IMR-90 (cell line): ENCODE measurements around the gene BSDC1. TPM values are rescaled to one million over a fixed set of nuclear protein-coding genes. Genes with fewer than 3 reads are reported as not detected.

Source experiments
- ATAC-seq: fragments of 200-7000 bp; cut with Tn5 transposase; 2 replicates; pipeline ENCODE4 v1.9.1; 2020; ENCODE audit warnings: low read depth, mild to moderate bottlenecking, moderate library complexity
- BruUV-seq: library from RNA; stranded (reverse); fragments of 400-500 nt; replicated peaks from 2 replicates; lab custom pipeline; 2021; lab: Mats Ljungman, UMichigan
- CTCF ChIA-PET: fragments of 300-600 bp; formaldehyde crosslinking; extraction: SDS; loops from one replicate; lab custom pipeline; 2021; ENCODE audit warnings: antibody characterized with exemption; lab: Yijun Ruan, JAX
- POLR2A ChIA-PET: fragments of 300-600 bp; sonication (Branson Sonifier 250); formaldehyde crosslinking; loops from one replicate; lab custom pipeline; 2022; ENCODE audit warnings: antibody characterized with exemption; ENCODE audit not compliant: unreplicated experiment; lab: Charles Lee
- DNase-seq: peaks from one replicate; pipeline ENCODE4 v3.0.0; 2013
- H2AFZ ChIP-seq: replicated peaks from 2 replicates; pipeline ENCODE3; 2013; ENCODE audit warnings: low read length, mild to moderate bottlenecking; ENCODE audit not compliant: poor library complexity
- H2AK5ac ChIP-seq: 2 replicates; pipeline ENCODE4 v1.6.1; 2013; ENCODE audit warnings: low read depth, low read length, inconsistent platforms
- H2AK9ac ChIP-seq: replicated peaks from 2 replicates; pipeline ENCODE3; 2013; ENCODE audit warnings: mild to moderate bottlenecking, low read depth, low read length, moderate library complexity; ENCODE audit not compliant: poor library complexity
- H2BK120ac ChIP-seq: 2 replicates; pipeline ENCODE4 v1.6.1; 2013; ENCODE audit warnings: low read depth, low read length, inconsistent platforms
- H2BK15ac ChIP-seq: 3 replicates; pipeline ENCODE4 v1.6.1; 2013; ENCODE audit warnings: low read depth, low read length, inconsistent platforms
- H2BK20ac ChIP-seq: 2 replicates; pipeline ENCODE4 v1.6.1; 2013; ENCODE audit warnings: low read depth, mild to moderate bottlenecking, inconsistent platforms, low read length, moderate library complexity
- H2BK5ac ChIP-seq: 2 replicates; pipeline ENCODE4 v1.6.1; 2013; ENCODE audit warnings: mild to moderate bottlenecking, low read depth, low read length, inconsistent platforms; ENCODE audit not compliant: poor library complexity, severe bottlenecking
- H3K14ac ChIP-seq: replicated peaks from 2 replicates; pipeline ENCODE4 v1.6.1; 2013; ENCODE audit warnings: low read depth, low read length, inconsistent platforms
- H3K18ac ChIP-seq: 2 replicates; pipeline ENCODE4 v1.6.1; 2013; ENCODE audit warnings: low read depth, low read length, control low read depth
- H3K23ac ChIP-seq: 2 replicates; pipeline ENCODE4 v1.6.1; 2013; ENCODE audit warnings: low read depth, low read length, inconsistent platforms
- H3K27ac ChIP-seq: 2 replicates; pipeline ENCODE4 v1.5.1; 2013; ENCODE audit warnings: mild to moderate bottlenecking, control low read depth, low read length; ENCODE audit not compliant: insufficient read depth
- H3K27me3 ChIP-seq: 2 replicates; pipeline ENCODE4 v1.6.1; 2013; ENCODE audit warnings: low read length; ENCODE audit not compliant: control insufficient read depth, insufficient read depth
- H3K36me3 ChIP-seq: 2 replicates; pipeline ENCODE4 v1.6.1; 2013; ENCODE audit warnings: low read length, mixed read lengths; ENCODE audit not compliant: control insufficient read depth, insufficient read depth
- H3K4ac ChIP-seq: 2 replicates; pipeline ENCODE4 v1.6.1; 2013; ENCODE audit warnings: low read depth, low read length, inconsistent platforms
- H3K4me1 ChIP-seq: 2 replicates; pipeline ENCODE4 v1.6.1; 2013; ENCODE audit warnings: low read length, mixed read lengths; ENCODE audit not compliant: control insufficient read depth, insufficient read depth
- H3K4me2 ChIP-seq: 2 replicates; pipeline ENCODE4 v1.6.1; 2013; ENCODE audit warnings: low read depth, mild to moderate bottlenecking, control low read depth, low read length, moderate library complexity
- H3K4me3 ChIP-seq: 2 replicates; pipeline ENCODE4 v1.5.1; 2013; ENCODE audit warnings: low read depth, mild to moderate bottlenecking, control low read depth, low read length, moderate library complexity; ENCODE audit not compliant: insufficient read depth
- H3K56ac ChIP-seq: 2 replicates; pipeline ENCODE4 v1.6.1; 2013; ENCODE audit warnings: low read length, inconsistent platforms; ENCODE audit not compliant: insufficient read depth; ENCODE audit errors: extremely low read depth
- H3K79me1 ChIP-seq, 2 experiments: 2 replicates each; pipeline ENCODE4 v1.6.1; 2013; ENCODE audit warnings: low read length in 2 of 2, inconsistent platforms in 1 of 2, low read depth in 1 of 2
- H3K9ac ChIP-seq: 2 replicates; pipeline ENCODE4 v1.6.1; 2013; ENCODE audit warnings: low read depth, low read length, control low read depth
- H3K9me1 ChIP-seq: 2 replicates; pipeline ENCODE4 v1.6.1; 2013; ENCODE audit warnings: low read length, inconsistent platforms; ENCODE audit not compliant: insufficient read depth
- H3K9me3 ChIP-seq: 2 replicates; pipeline ENCODE4 v1.6.1; 2013; ENCODE audit warnings: low read length; ENCODE audit not compliant: control insufficient read depth, insufficient read depth
- H4K20me1 ChIP-seq: 2 replicates; pipeline ENCODE4 v1.6.1; 2013; ENCODE audit warnings: low read length, inconsistent platforms; ENCODE audit not compliant: insufficient read depth
- H4K5ac ChIP-seq: 2 replicates; pipeline ENCODE4 v1.6.1; 2013; ENCODE audit warnings: mild to moderate bottlenecking, low read depth, low read length, control low read depth
- H4K8ac ChIP-seq, 2 experiments: 2 replicates each; pipeline ENCODE4 v1.6.1; 2013; ENCODE audit warnings: low read depth in 2 of 2, low read length in 2 of 2, control low read depth in 1 of 2, inconsistent platforms in 1 of 2
- H4K91ac ChIP-seq: 2 replicates; pipeline ENCODE4 v1.6.1; 2013; ENCODE audit warnings: low read depth, low read length, inconsistent platforms; ENCODE audit not compliant: insufficient read depth
- BHLHE40 ChIP-seq: fragments of 150-350 bp; IDR thresholded peaks from 2 replicates; pipeline ENCODE4 v1.6.1; 2016; ENCODE audit warnings: mild to moderate bottlenecking, low read depth, low read length
- CEBPB ChIP-seq: IDR thresholded peaks from 2 replicates; pipeline ENCODE4 v1.6.1; 2012; ENCODE audit warnings: low read depth, low read length, improper control_type of control experiment
- CHD1 ChIP-seq: IDR thresholded peaks from 2 replicates; pipeline ENCODE4 v1.6.1; 2012; ENCODE audit warnings: low read depth, low read length, improper control_type of control experiment
- CTCF ChIP-seq: conservative IDR thresholded peaks from 2 replicates; pipeline ENCODE4 v1.5.1; 2012; ENCODE audit warnings: mild to moderate bottlenecking, low read depth, low read length, improper control_type of control experiment
- ELK1 ChIP-seq: fragments of 150-350 bp; IDR thresholded peaks from 2 replicates; pipeline ENCODE4 v1.6.1; 2016; ENCODE audit warnings: low read depth, mild to moderate bottlenecking, low read length, moderate library complexity, borderline replicate concordance
- FOS ChIP-seq: fragments of 150-350 bp; IDR thresholded peaks from 2 replicates; pipeline ENCODE4 v1.6.1; 2016; ENCODE audit warnings: low read depth, low read length
- MAFK ChIP-seq: IDR thresholded peaks from 2 replicates; pipeline ENCODE4 v1.6.1; 2012; ENCODE audit warnings: low read depth, low read length, improper control_type of control experiment
- MAZ ChIP-seq: IDR thresholded peaks from 2 replicates; pipeline ENCODE4 v1.6.1; 2012; ENCODE audit warnings: low read depth, mild to moderate bottlenecking, low read length, improper control_type of control experiment, moderate library complexity, borderline replicate concordance
- POLR2A ChIP-seq: IDR thresholded peaks from 2 replicates; pipeline ENCODE4 v1.6.1; 2012; ENCODE audit warnings: mild to moderate bottlenecking, low read depth, low read length
- RAD21 ChIP-seq: IDR thresholded peaks from 2 replicates; pipeline ENCODE4 v1.6.1; 2012; ENCODE audit warnings: low read length, improper control_type of control experiment
- RCOR1 ChIP-seq: IDR thresholded peaks from 2 replicates; pipeline ENCODE4 v1.6.1; 2012; ENCODE audit warnings: mild to moderate bottlenecking, low read length, improper control_type of control experiment; ENCODE audit not compliant: insufficient replicate concordance
- RFX5 ChIP-seq: IDR thresholded peaks from 2 replicates; pipeline ENCODE4 v1.8.0; 2012; ENCODE audit warnings: low read depth, mild to moderate bottlenecking, low read length, moderate library complexity
- SMC3 ChIP-seq: fragments of 150-350 bp; IDR thresholded peaks from 2 replicates; pipeline ENCODE4 v1.6.1; 2016; ENCODE audit warnings: low read depth, mild to moderate bottlenecking, antibody characterized with exemption, low read length, moderate library complexity
- USF2 ChIP-seq: fragments of 150-350 bp; IDR thresholded peaks from 2 replicates; pipeline ENCODE4 v1.6.1; 2017; ENCODE audit warnings: mild to moderate bottlenecking, antibody characterized with exemption, low read length, low read depth
- WGBS, 2 experiments: methylation state at CpG; one replicate each; pipeline versions ENCODE4 v1.1.5 to v1.1.7; 2013; ENCODE audit warnings: missing lambda C conversion rate in 2 of 2; ENCODE audit not compliant: insufficient read length in 1 of 2; ENCODE audit errors: extremely low coverage in 2 of 2; 5-methylcytosine and 5-hydroxymethylcytosine counted together
- dilution Hi-C: fragments of 300-500 bp; cut with HindIII; formaldehyde crosslinking; loops from one replicate; pipeline ENCODE4 v1.14.3; 2018; ENCODE audit warnings: low sequenced_read_pairs; ENCODE audit not compliant: unreplicated experiment
- in situ Hi-C: fragments of 300-500 bp; cut with MboI; formaldehyde crosslinking; loops from 3 replicates; pipeline ENCODE4 v1.14.3; 2019; ENCODE audit warnings: low sequenced_read_pairs, inconsistent platforms, mixed read lengths
- intact Hi-C: fragments of 100-400 bp; cut with micrococcal nuclease; formaldehyde crosslinking; loops from 2 replicates; pipeline ENCODE4 v1.10.0; 2022
- polyA plus RNA-seq, 3 experiments: library from polyadenylated mRNA; depleted of rRNA; stranded (reverse); fragments of >200 nt; gene quantifications; 2 replicates each; pipeline ENCODE4 v1.2.3, GENCODE V29; 2012; ENCODE audit warnings: low replicate concordance in 1 of 3
- total RNA-seq: library from RNA; depleted of rRNA; stranded (reverse); fragments of >200 nt; gene quantifications from 2 replicates; pipeline ENCODE4 v1.2.3, GENCODE V29; 2012

BSDC1 gene
- total and polyA plus RNA-seq, 2 of the 4 experiments (the other 2 are of a cell fraction): 56.8 to 60.4 TPM

GRCh38 chr1:32321712-32322291, 72.4 kb downstream of the BSDC1 start:
- in situ Hi-C loops: loop anchor here (10.0 kb wide), 1 partner anchor 107 kb away; no protein-coding TSS in a partner anchor
- Histone ChIP-seq H3K9ac (no peak overlapping the region), H3K14ac (peak overlapping the region; percentile 44), H4K8ac (peak overlapping the region in 1 of 2 experiments; percentile 7; a peak in 1 of 4 replicates), H2BK5ac (no peak overlapping the region), H2AFZ (peak overlapping the region; percentile 54), H3K27ac (peak overlapping the region; percentile 11; the same call in 1 of the 2 replicates), H3K9me1 (peaks cover 5% of the 10 kb centered on the region; the same call in 1 of the 2 replicates), H3K18ac (no peak overlapping the region), H3K79me1 (peaks cover 16 to 58% of the 10 kb centered on the region in 2 experiments), H3K27me3 (no peaks in the 10 kb centered on the region), H2AK9ac (no peak overlapping the region), H3K4me3 (no peak overlapping the region), H3K9me3 (no peaks in the 10 kb centered on the region), H2BK15ac (no peak overlapping the region), H3K4me1 (peaks cover 4% of the 10 kb centered on the region), H2AK5ac (no peak overlapping the region), H3K23ac (no peak overlapping the region), H2BK20ac (no peak overlapping the region), H3K36me3 (peaks cover 36% of the 10 kb centered on the region), H3K4ac (no peak overlapping the region), H4K5ac (no peak overlapping the region), H4K91ac (no peak overlapping the region), H3K4me2 (no peak overlapping the region), H3K56ac (no peak overlapping the region), H2BK120ac (no peak overlapping the region), H4K20me1 (no peaks in the 10 kb centered on the region; the same call in 1 of the 2 replicates)
- WGBS, 2 experiments: no CpG with 5 or more reads among the region's 5 CpGs
- CTCF ChIA-PET: interaction anchor here (0.7 to 1.0 kb wide), 2 partner anchors 73 to 351 kb away, joined by 4 read pairs; no protein-coding TSS in a partner anchor
- no TSS peak for BruUV-seq
- POLR2A ChIA-PET: no interaction called here
- peak; percentile 71 for ATAC-seq
- DNase-seq: no peak
- dilution Hi-C loops: no loop called here
- no peak for TF ChIP-seq RFX5
- no peak for TF ChIP-seq ELK1
- no peak for TF ChIP-seq CHD1
- no peak for TF ChIP-seq MAZ
- no peak for TF ChIP-seq FOS
- no peak for TF ChIP-seq CEBPB
- no peak for TF ChIP-seq MAFK
- no peak for TF ChIP-seq RCOR1
- no peak for TF ChIP-seq POLR2A
- no peak for TF ChIP-seq RAD21
- no peak for TF ChIP-seq USF2
- no peak for TF ChIP-seq BHLHE40
- TF ChIP-seq SMC3: no peak
- TF ChIP-seq CTCF: no peak
- intact Hi-C loops: no loop called here
